Endometrial microvascular endothelial cells (primary cell): Measurements from ENCODE around the gene C5. TPM values are rescaled to one million over a fixed set of nuclear protein-coding genes. Genes with fewer than 3 reads are reported as not detected.

Experiments
- in situ Hi-C: cut with HindIII; loops from 2 replicates; pipeline ENCODE4 v1.10.0; 2017; ENCODE audit warnings: low sequenced_read_pairs, low pct_unique_long_range_greater_than_20kb; ENCODE audit errors: inconsistent ontology term
- total RNA-seq: library from RNA; depleted of rRNA; stranded (reverse); fragments of >200 nt; gene quantifications from one replicate; pipeline ENCODE4 v1.2.3, GENCODE V29; 2015; ENCODE audit errors: inconsistent ontology term

The C5 gene
- total RNA-seq, 1 donor from 2014 or later: 1.4 TPM

- in situ Hi-C loops: no loop called here
These were observed 147.2 kb downstream of the C5 start for GRCh38 chr9:120902569-120903535.

Other genes starting within 250 kb of the C5 start
- 79.1 TPM for gene PSMD5, start 207.4 kb downstream of the C5 start, total RNA-seq
- 114 TPM for gene PHF19, start 173.1 kb downstream of the C5 start, total RNA-seq
- gene TRAF1, start 123.5 kb downstream of the C5 start, total RNA-seq: 6.7 TPM
- gene CNTRL, start 24.7 kb upstream of the C5 start, total RNA-seq: 3.4 TPM
- gene RAB14, start 151.6 kb upstream of the C5 start, total RNA-seq: 33.8 TPM
- gene GSN, start 217.9 kb upstream of the C5 start, total RNA-seq: 82.4 TPM